DOHH2 (cell line): ENCODE results near the gene TRAPPC14.
A peak's percentile ranks its signal among the peaks of the same experiment; 100 is the strongest.

Experiments
- H3F3A ChIP-seq: fragments of 200-600 bp; sonication (generic), shearing (Covaris generic); 2 replicates; pipeline ENCODE4 v1.6.0; 2016; ENCODE audit warnings: antibody characterized with exemption, mild to moderate bottlenecking; ENCODE audit not compliant: control insufficient read depth, insufficient read depth
- H3K27ac ChIP-seq: fragments of 200-600 bp; sonication (generic); 2 replicates; pipeline ENCODE4 v1.5.1; 2014; ENCODE audit warnings: low read depth, mild to moderate bottlenecking, low read length, moderate library complexity
- H3K27me3 ChIP-seq: fragments of 200-600 bp; sonication (generic); 2 replicates; pipeline ENCODE4 v1.6.1; 2014; ENCODE audit warnings: mild to moderate bottlenecking, low read length, mixed read lengths; ENCODE audit not compliant: control insufficient read depth
- H3K36me3 ChIP-seq: fragments of 200-600 bp; sonication (generic); 2 replicates; pipeline ENCODE4 v1.6.1; 2014; ENCODE audit warnings: mild to moderate bottlenecking, low read length, moderate library complexity, mixed read lengths; ENCODE audit not compliant: control insufficient read depth
- H3K4me1 ChIP-seq: fragments of 200-600 bp; sonication (generic); 2 replicates; pipeline ENCODE4 v1.6.1; 2014; ENCODE audit warnings: mild to moderate bottlenecking, low read length, mixed read lengths; ENCODE audit not compliant: control insufficient read depth
- H3K4me2 ChIP-seq: fragments of 200-600 bp; sonication (generic); 2 replicates; pipeline ENCODE4 v1.6.0; 2014; ENCODE audit warnings: mild to moderate bottlenecking, low read length, moderate library complexity
- H3K4me3 ChIP-seq: fragments of 200-600 bp; sonication (generic); 2 replicates; pipeline ENCODE4 v1.5.1; 2014; ENCODE audit warnings: mild to moderate bottlenecking, low read length, mixed read lengths
- H3K79me2 ChIP-seq: fragments of 200-600 bp; sonication (generic); 2 replicates; pipeline ENCODE4 v1.6.1; 2014; ENCODE audit warnings: mild to moderate bottlenecking, low read length, mixed read lengths; ENCODE audit not compliant: control insufficient read depth
- H3K9me2 ChIP-seq: fragments of 200-600 bp; sonication (generic); replicated peaks from 2 replicates; pipeline ENCODE4 v1.6.1; 2014; ENCODE audit warnings: mild to moderate bottlenecking, low read length, mixed read lengths; ENCODE audit not compliant: control insufficient read depth
- H3K9me3 ChIP-seq: fragments of 200-600 bp; sonication (generic); 2 replicates; pipeline ENCODE4 v1.6.1; 2014; ENCODE audit warnings: antibody characterized with exemption, low read length, mixed read lengths; ENCODE audit not compliant: control insufficient read depth, insufficient read depth
- H4K20me1 ChIP-seq: fragments of 200-600 bp; sonication (generic); 2 replicates; pipeline ENCODE4 v1.6.0; 2014; ENCODE audit warnings: low read depth, mild to moderate bottlenecking, antibody characterized with exemption, low read length, moderate library complexity; ENCODE audit not compliant: control insufficient read depth, insufficient read depth
- CTCF ChIP-seq: fragments of 200-600 bp; sonication (generic); IDR thresholded peaks from one replicate; pipeline ENCODE4 v1.5.1; 2014; ENCODE audit warnings: antibody characterized with exemption, mild to moderate bottlenecking, low read depth, low read length; ENCODE audit not compliant: poor library complexity, severe bottlenecking
- EZH2phosphoT487 ChIP-seq: fragments of 200-600 bp; sonication (generic); IDR thresholded peaks from 2 replicates; pipeline ENCODE4 v1.6.1; 2017; ENCODE audit warnings: borderline replicate concordance, mild to moderate bottlenecking, antibody characterized with exemption, low read length, moderate library complexity, mixed read lengths

The TRAPPC14 gene

GRCh38 chr7:100158229-100159098, at the start of gene TRAPPC14:
TSS of gene TRAPPC14 (minus strand) at chr7:100158723. CDS start at chr7:100158499, 224 bp downstream.
- Histone ChIP-seq H3K27me3 (no peaks in the 10 kb centered on the region), H3K4me3 (peak within 1 kb of the TSS; percentile 86), H3K79me2 (peaks cover 55% of the 10 kb centered on the region), H3K4me2 (peak within 1 kb of the TSS; percentile 94), H3K36me3 (peaks cover 49% of the 10 kb centered on the region), H3K9me3 (no peaks in the 10 kb centered on the region), H3K27ac (peak within 1 kb of the TSS; percentile 67), H4K20me1 (peaks cover 8% of the 10 kb centered on the region; the same call in 1 of the 2 replicates), H3K9me2 (no peaks in the 10 kb centered on the region), H3F3A (peaks cover 21% of the 10 kb centered on the region), H3K4me1 (peaks cover 54% of the 10 kb centered on the region)
- TF ChIP-seq CTCF (no peak), EZH2phosphoT487 (no peak)

GRCh38 chr7:100204454-100204853, 45.9 kb upstream of the TRAPPC14 start:
- Histone ChIP-seq H4K20me1 (no peaks in the 10 kb centered on the region), H3K79me2 (peaks cover 20% of the 10 kb centered on the region), H3K27ac (peak overlapping the region; percentile 48), H3K4me2 (peak overlapping the region; percentile 51), H3F3A (peaks cover 26% of the 10 kb centered on the region), H3K27me3 (no peaks in the 10 kb centered on the region), H3K4me3 (peak overlapping the region; percentile 36), H3K9me3 (no peaks in the 10 kb centered on the region), H3K36me3 (peaks cover 85% of the 10 kb centered on the region), H3K4me1 (peaks cover 86% of the 10 kb centered on the region), H3K9me2 (no peaks in the 10 kb centered on the region)
- no peak for TF ChIP-seq EZH2phosphoT487
- no peak for TF ChIP-seq CTCF

GRCh38 chr7:100200693-100201092, 42.2 kb upstream of the TRAPPC14 start:
- peaks cover 73% of the 10 kb centered on the region for H3K36me3 ChIP-seq
- peaks cover 18% of the 10 kb centered on the region for H3F3A ChIP-seq
- H3K9me3 ChIP-seq = no peaks in the 10 kb centered on the region
- H3K4me3 ChIP-seq = peak overlapping the region; percentile 69
- H3K27me3 ChIP-seq = no peaks in the 10 kb centered on the region
- peaks cover 91% of the 10 kb centered on the region for H3K4me1 ChIP-seq
- H3K4me2 ChIP-seq = peak overlapping the region; percentile 84
- no peaks in the 10 kb centered on the region for H4K20me1 ChIP-seq
- H3K27ac ChIP-seq = peak overlapping the region; percentile 86
- peaks cover 17% of the 10 kb centered on the region for H3K79me2 ChIP-seq
- H3K9me2 ChIP-seq = no peaks in the 10 kb centered on the region
- TF ChIP-seq EZH2phosphoT487 (no peak), CTCF (no peak)
